Kidney (tissue), 14 donors: ENCODE results near the gene SLC29A1. TPM values are rescaled to one million over a fixed set of nuclear protein-coding genes. Genes with fewer than 3 reads are reported as not detected.
A peak's percentile ranks its signal among the peaks of the same experiment; 100 is the strongest.

Experiments
- DNase-seq, 5 donors: peaks; one replicate each; pipeline ENCODE4 v3.0.0-alpha.2; 2013 to 2020
- FAIRE-seq: peaks from 2 replicates; lab custom pipeline; 2012; peaks lifted over from hg19 to GRCh38; lab: Jason Lieb, UNC
- H3K27ac ChIP-seq, 2 donors: one replicate each; pipeline ENCODE4 v1.7.0; 2013; ENCODE audit warnings: low read depth in 2 of 2, low read length in 2 of 2, inconsistent platforms in 1 of 2
- H3K27me3 ChIP-seq: one replicate; pipeline ENCODE4 v1.7.1; 2013; ENCODE audit warnings: low read length, inconsistent platforms; ENCODE audit not compliant: control insufficient read depth, insufficient read depth
- H3K36me3 ChIP-seq, 3 donors: one replicate each; pipeline versions ENCODE4 v1.7.0 to v1.7.1; 2013; ENCODE audit warnings: low read length in 3 of 3, control low read depth in 1 of 3, inconsistent platforms in 1 of 3; ENCODE audit not compliant: insufficient read depth in 3 of 3, control insufficient read depth in 2 of 3
- H3K4me1 ChIP-seq, 3 donors: one replicate each; pipeline versions ENCODE4 v1.7.0 to v1.7.1; 2013; ENCODE audit warnings: low read length in 3 of 3, inconsistent platforms in 1 of 3, low read depth in 1 of 3; ENCODE audit not compliant: control insufficient read depth in 2 of 3, insufficient read depth in 2 of 3
- H3K4me3 ChIP-seq, 3 donors: one replicate each; pipeline versions ENCODE4 v1.7.0 to v1.8.1; 2013; ENCODE audit warnings: low read length in 3 of 3, control low read depth in 1 of 3, inconsistent platforms in 1 of 3
- H3K9ac ChIP-seq, 3 donors: one replicate each; pipeline versions ENCODE4 v1.7.0 to v1.7.1; 2013; ENCODE audit warnings: low read length in 3 of 3, control low read depth in 1 of 3, inconsistent platforms in 1 of 3
- H3K9me3 ChIP-seq, 3 donors: one replicate each; pipeline versions ENCODE4 v1.7.0 to v1.7.1; 2013; ENCODE audit warnings: low read length in 3 of 3, control low read depth in 1 of 3, inconsistent platforms in 1 of 3; ENCODE audit not compliant: control insufficient read depth in 2 of 3, insufficient read depth in 1 of 3
- CTCF ChIP-seq: IDR thresholded peaks from 3 replicates; pipeline ENCODE4 v1.5.1; 2012; ENCODE audit warnings: mild to moderate bottlenecking, moderate library complexity, borderline replicate concordance; ENCODE audit not compliant: insufficient read depth; ENCODE audit errors: extremely low read depth
- intact Hi-C: fragments of 100-400 bp; cut with DNase I; formaldehyde crosslinking; loops from one replicate; pipeline ENCODE4 v1.11.1; 2022
- polyA plus RNA-seq: library from polyadenylated mRNA; stranded (reverse); fragments of 350-450 nt; fragmentation: Illumina TruSeq; extraction: RNeasy Lipid Tissue Mini Kit (QIAGEN cat#74804); gene quantifications from one replicate; pipeline ENCODE4 v1.2.3, GENCODE V29; 2014; ENCODE audit warnings: low read depth, low replicate concordance; ENCODE audit not compliant: insufficient read depth
- total RNA-seq: library from RNA; stranded (reverse); fragmentation: NEBNext Ultra II Directional; extraction: Animal tissue kit (Norgen Biotek cat#: 25700); gene quantifications from one replicate; pipeline ENCODE4 v1.2.1, GENCODE V29; 2021
- donor health status: control.
- donor health status: control.
- donor health status: control.
- donor health status: control.
- donor health status: control.
- donor health status: DM: yes; HTN: yes; CAD: no.
- donor health status: Normal renal cell carcinoma (clear cell type).

SLC29A1 gene
- total and polyA plus RNA-seq, 2 donors from 2014 or later, result 50.1 to 74.6 TPM

GRCh38 chr6:44235269-44235668 lies 11.9 kb downstream of the SLC29A1 start:
- Histone ChIP-seq H3K9ac (peak overlapping the region in 1 of 3 donors; percentile 38), H3K27ac (peak overlapping the region in 1 of 2 donors; percentile 26), H3K36me3 (peaks cover 0 to 5% (median 0%) of the 10 kb centered on the region in 3 donors), H3K4me1 (peaks cover 0 to 28% (median 27%) of the 10 kb centered on the region in 3 donors), H3K9me3 (no peaks in the 10 kb centered on the region), H3K27me3 (no peaks in the 10 kb centered on the region), H3K4me3 (no peak overlapping the region)
- no peak for TF ChIP-seq CTCF
- intact Hi-C loops, result no loop called here
- no peak for DNase-seq
- FAIRE-seq, result no peak

GRCh38 chr6:44235891-44236516 lies 12.6 kb downstream of the SLC29A1 start:
- Histone ChIP-seq H3K4me3 (no peak overlapping the region), H3K9ac (no peak overlapping the region), H3K36me3 (peaks cover 0 to 3% (median 0%) of the 10 kb centered on the region in 3 donors), H3K27ac (no peak overlapping the region), H3K9me3 (no peaks in the 10 kb centered on the region), H3K27me3 (no peaks in the 10 kb centered on the region), H3K4me1 (peaks cover 0 to 27% (median 26%) of the 10 kb centered on the region in 3 donors)
- no peak for TF ChIP-seq CTCF
- FAIRE-seq (no peak), DNase-seq (peak in 1 of 5 donors; percentile 35)
- intact Hi-C loops, result no loop called here

- intact Hi-C loops, result no loop called here
- Histone ChIP-seq H3K9me3 (no peaks in the 10 kb centered on the region), H3K36me3 (no peaks in the 10 kb centered on the region), H3K9ac (peak overlapping the region; percentile 10 to 93 (median 82)), H3K4me3 (peak overlapping the region; percentile 17 to 73 (median 69)), H3K4me1 (peaks cover 0 to 27% (median 25%) of the 10 kb centered on the region in 3 donors), H3K27ac (peak overlapping the region; percentile 97 to 98), H3K27me3 (no peaks in the 10 kb centered on the region)
- no peak for TF ChIP-seq CTCF
- FAIRE-seq (no peak), DNase-seq (peak; percentile 86 to 97 (median 92))
Observed at GRCh38 chr6:44237021-44237812, 13.8 kb downstream of the SLC29A1 start.
